ENCODE data around the gene SULT2B1.

DNA sequence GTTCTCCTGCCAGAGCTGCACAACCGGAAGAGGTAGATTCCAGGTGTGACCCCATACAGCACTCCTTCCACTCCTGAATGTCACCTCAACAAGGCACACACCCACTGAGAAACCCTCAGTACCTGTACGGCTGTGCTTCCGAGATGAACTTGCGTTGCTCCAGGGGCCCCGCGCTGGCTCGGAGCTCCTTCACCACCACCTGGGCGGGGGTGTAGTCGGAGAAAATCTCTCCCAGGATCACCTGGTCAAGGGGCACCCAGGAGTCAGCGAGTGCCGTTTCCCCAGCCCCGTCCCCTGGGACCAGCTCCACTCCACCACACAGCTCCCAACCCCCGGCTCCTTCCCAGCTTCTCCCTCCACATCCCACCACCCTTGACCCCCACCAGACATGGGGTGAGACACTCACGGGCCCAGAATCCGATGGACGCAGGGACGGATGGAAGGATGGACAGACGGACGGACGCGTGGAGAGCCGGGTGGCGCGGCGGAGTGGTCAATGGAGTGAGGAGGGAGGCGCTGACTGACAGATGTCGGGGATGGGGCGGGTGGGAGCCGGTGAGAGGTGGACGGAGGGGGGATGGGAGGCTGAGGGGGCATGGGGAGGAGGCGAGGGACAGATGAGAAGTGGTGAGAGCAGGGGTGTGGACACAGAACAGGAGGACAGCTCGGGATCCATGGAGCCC, 43.1 kb upstream of the SULT2B1 start:
- TF ChIP-seq, protein P1, sequence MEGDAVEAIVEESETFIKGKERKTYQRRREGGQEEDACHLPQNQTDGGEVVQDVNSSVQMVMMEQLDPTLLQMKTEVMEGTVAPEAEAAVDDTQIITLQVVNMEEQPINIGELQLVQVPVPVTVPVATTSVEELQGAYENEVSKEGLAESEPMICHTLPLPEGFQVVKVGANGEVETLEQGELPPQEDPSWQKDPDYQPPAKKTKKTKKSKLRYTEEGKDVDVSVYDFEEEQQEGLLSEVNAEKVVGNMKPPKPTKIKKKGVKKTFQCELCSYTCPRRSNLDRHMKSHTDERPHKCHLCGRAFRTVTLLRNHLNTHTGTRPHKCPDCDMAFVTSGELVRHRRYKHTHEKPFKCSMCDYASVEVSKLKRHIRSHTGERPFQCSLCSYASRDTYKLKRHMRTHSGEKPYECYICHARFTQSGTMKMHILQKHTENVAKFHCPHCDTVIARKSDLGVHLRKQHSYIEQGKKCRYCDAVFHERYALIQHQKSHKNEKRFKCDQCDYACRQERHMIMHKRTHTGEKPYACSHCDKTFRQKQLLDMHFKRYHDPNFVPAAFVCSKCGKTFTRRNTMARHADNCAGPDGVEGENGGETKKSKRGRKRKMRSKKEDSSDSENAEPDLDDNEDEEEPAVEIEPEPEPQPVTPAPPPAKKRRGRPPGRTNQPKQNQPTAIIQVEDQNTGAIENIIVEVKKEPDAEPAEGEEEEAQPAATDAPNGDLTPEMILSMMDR (IDR thresholded peaks at IDR 0.05) = no peak
- no peak for TF ChIP-seq POLR2A (IDR thresholded peaks at IDR 0.05)

Data from body of pancreas (tissue), 4 donors.